NCI-H748 treated with DMSO at 0.1 percent for 48 hours (cell line): ENCODE data around the gene HLA-G.
"Not testable (repeated sequence)": the region's sequence is repeated elsewhere in the genome, so short reads cannot be mapped to it uniquely, and the experiment has no call there.

ENCODE experiments used
- DNase-seq: peaks from one replicate; lab custom pipeline; 2025; lab: John Stamatoyannopoulos, UW

The HLA-G gene

DNA sequence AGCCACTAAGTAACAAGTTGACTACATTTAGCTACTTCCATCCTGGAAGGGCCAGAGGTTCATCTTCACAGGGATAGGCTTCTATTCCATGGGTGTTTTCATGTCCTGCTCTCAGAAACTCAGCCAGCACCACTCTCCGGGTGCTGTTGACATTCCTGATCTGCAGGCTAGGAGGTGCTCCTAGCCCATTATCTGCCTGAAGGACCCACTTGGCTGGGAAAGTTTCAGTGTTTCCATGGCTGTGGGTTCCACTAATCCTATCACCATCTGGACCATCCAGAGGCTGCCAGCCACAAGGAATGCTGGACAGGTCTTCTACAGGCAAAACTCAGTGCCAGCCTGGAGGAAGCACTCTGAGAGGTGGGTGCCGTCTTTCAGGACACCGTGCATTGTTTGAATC lies 45.2 kb downstream of the HLA-G start:
- DNase-seq: no peak

DNA sequence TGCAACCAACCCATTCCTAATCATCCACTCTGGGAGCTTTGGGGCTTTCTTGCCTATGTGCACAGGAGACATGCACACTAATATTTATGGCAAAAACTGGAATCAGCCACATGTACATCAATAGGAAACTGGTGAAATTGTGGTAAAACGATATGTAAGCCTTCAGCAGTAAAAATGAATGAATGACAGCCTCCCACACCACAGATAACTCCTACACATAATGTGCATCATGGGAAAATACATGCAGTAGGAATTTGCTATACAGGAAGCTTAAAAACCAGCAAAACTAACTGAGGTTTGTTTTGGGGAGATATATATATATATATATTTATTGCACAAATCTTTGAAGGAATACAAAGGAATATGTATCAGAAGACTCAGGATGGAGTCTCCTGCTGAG lies 47.6 kb downstream of the HLA-G start:
- DNase-seq: no peak

DNA sequence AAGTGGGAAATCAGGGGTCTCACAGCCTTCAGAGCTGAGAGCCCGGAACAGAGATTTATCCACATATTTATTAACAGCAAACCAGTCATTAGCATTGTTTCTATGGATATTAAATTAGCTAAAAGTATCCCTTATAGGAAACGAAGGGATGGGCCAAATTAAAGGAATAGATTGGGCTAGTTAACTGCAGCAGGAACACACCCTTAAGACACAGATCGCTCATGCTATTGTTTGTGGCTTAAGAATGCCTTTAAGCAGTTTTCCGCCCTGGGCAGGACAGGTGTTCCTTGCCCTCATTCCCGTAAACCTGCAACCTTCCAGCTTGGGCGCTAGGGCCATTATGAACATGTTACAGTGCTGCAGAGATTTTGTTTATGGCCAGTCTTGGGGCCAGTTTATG lies 48.1 kb downstream of the HLA-G start:
- DNase-seq: not testable (repeated sequence)
